HT-29 (cell line): Measurements from ENCODE around the gene CD247. TPM values are rescaled to one million over a fixed set of nuclear protein-coding genes. Genes with fewer than 3 reads are reported as not detected.
"Not testable (repeated sequence)": the region's sequence is repeated elsewhere in the genome, so short reads cannot be mapped to it uniquely, and the experiment has no call there.

Experiments used
- DNase-seq: peaks from one replicate; pipeline ENCODE4 v3.0.0-alpha.2; 2015; ENCODE audit warnings: low spot score
- total RNA-seq: library from RNA; depleted of rRNA; stranded (reverse); fragments of >200 nt; shearing (Covaris generic); gene quantifications from 2 replicates; pipeline ENCODE4 v1.2.3, GENCODE V29; 2014; rRNA removed

Gene CD247
- not detected in 2 replicates for total RNA-seq

- DNase-seq = no peak
Measured at GRCh38 chr1:167518331-167518700, at the start of gene CD247. CD247 (minus strand) TSS chr1:167518529; CDS start chr1:167518465, 64 bp downstream.

GRCh38 chr1:167567663-167568062 lies 49.3 kb upstream of the CD247 start:
- DNase-seq = no peak

GRCh38 chr1:167566766-167567165 lies 48.4 kb upstream of the CD247 start:
- DNase-seq = no peak

GRCh38 chr1:167565922-167566321 lies 47.6 kb upstream of the CD247 start:
- DNase-seq = no peak

- DNase-seq = no peak
Measured at GRCh38 chr1:167564612-167565270, 46.4 kb upstream of the CD247 start.

- peak; percentile 23 for DNase-seq
Measured at GRCh38 chr1:167563579-167564246, 45.4 kb upstream of the CD247 start.

GRCh38 chr1:167562702-167563101 lies 44.4 kb upstream of the CD247 start:
- no peak for DNase-seq

GRCh38 chr1:167561753-167562152 lies 43.4 kb upstream of the CD247 start:
- no peak for DNase-seq

GRCh38 chr1:167555971-167556714 lies 37.8 kb upstream of the CD247 start:
- DNase-seq = peak; percentile 86

- DNase-seq = not testable (repeated sequence)
Measured at GRCh38 chr1:167555072-167555471, 36.7 kb upstream of the CD247 start.

- peak; percentile 24 for DNase-seq
Measured at GRCh38 chr1:167554028-167554779, 35.9 kb upstream of the CD247 start.

- DNase-seq = peak; percentile 91
Measured at GRCh38 chr1:167553136-167554027, 35.1 kb upstream of the CD247 start, which contains the start of gene CREG1. CREG1 (minus strand) TSS chr1:167553762.

- no peak for DNase-seq
Measured at GRCh38 chr1:167551362-167551761, 33.0 kb upstream of the CD247 start.

- no peak for DNase-seq
Measured at GRCh38 chr1:167548059-167548932, 30.0 kb upstream of the CD247 start.

GRCh38 chr1:167546935-167547334 lies 28.6 kb upstream of the CD247 start:
- DNase-seq = no peak

- no peak for DNase-seq
Measured at GRCh38 chr1:167545349-167545748, 27.0 kb upstream of the CD247 start.

GRCh38 chr1:167544447-167545093 lies 26.2 kb upstream of the CD247 start:
- DNase-seq = peak; percentile 18

GRCh38 chr1:167543199-167543990 lies 25.1 kb upstream of the CD247 start:
- DNase-seq = no peak
